Stimulated activated CD4-positive, alpha-beta T cell treated with anti-CD3 and anti-CD28 coated beads, Interleukin-2, amount 100 ng/mL, for 4 hours (primary cell): ENCODE results near the gene AMN.

ENCODE experiments used
- DNase-seq: peaks from one replicate; pipeline ENCODE4 v3.0.0-alpha.2; 2020; ENCODE audit warnings: low read depth

Gene AMN

DNA sequence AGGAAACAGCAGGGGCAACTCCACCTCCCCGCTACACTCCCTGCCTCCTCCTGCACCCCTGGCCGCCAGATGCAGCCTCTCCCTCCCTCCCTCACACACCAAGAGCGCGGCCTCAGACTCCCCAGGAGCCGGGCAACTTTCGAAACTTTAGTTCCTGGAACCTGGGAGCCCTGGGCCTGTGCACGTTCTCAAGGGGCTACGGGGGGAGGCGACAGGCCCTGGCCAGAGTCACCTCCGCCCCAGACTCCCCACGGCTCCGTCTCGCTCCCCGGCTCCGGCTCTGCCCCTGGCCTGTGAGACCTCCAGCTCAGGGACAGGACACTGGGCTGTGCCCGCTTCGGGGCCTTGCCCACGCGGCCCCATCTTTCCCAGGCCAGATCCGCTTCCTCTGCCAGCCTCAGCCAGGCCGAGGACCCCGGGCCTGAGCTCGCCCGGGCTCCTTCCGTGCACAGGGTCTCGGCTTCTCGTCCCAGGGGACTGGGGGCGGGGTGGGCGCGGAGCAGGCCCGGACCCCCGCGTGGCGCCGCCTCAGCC is 5.5 kb downstream of the AMN start:
- DNase-seq: no peak

DNA sequence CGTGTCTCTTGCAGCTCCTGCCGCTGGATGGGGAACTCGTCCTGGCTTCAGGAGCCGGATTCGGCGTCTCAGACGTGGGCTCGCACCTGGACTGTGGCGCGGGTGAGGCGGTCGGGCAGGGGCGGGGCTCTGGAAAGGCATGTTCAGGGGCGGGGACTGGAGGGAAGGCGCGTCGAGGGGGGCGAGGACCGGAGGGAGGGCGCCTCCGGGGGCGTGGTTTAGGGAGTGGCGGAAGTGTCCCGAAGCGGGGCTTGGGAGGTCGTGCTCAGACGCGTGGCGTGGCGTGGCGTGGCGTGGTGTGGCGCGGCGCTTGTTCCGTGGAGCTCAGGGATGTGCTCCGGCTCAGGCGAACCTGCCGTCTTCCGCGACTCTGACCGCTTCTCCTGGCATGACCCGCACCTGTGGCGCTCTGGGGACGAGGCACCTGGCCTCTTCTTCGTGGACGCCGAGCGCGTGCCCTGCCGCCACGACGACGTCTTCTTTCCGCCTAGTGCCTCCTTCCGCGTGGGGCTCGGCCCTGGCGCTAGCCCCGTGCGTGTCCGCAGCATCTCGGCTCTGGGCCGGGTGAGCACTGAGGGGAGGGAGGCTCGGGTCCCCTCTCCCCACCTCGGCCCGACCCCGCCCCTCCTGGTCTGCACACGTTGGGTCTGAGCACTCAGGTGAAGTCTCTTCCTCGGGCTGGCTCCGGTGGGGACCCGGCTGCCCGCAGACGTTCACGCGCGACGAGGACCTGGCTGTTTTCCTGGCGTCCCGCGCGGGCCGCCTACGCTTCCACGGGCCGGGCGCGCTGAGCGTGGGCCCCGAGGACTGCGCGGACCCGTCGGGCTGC is 6.2 kb downstream of the AMN start:
- peak; percentile 78 for DNase-seq

DNA sequence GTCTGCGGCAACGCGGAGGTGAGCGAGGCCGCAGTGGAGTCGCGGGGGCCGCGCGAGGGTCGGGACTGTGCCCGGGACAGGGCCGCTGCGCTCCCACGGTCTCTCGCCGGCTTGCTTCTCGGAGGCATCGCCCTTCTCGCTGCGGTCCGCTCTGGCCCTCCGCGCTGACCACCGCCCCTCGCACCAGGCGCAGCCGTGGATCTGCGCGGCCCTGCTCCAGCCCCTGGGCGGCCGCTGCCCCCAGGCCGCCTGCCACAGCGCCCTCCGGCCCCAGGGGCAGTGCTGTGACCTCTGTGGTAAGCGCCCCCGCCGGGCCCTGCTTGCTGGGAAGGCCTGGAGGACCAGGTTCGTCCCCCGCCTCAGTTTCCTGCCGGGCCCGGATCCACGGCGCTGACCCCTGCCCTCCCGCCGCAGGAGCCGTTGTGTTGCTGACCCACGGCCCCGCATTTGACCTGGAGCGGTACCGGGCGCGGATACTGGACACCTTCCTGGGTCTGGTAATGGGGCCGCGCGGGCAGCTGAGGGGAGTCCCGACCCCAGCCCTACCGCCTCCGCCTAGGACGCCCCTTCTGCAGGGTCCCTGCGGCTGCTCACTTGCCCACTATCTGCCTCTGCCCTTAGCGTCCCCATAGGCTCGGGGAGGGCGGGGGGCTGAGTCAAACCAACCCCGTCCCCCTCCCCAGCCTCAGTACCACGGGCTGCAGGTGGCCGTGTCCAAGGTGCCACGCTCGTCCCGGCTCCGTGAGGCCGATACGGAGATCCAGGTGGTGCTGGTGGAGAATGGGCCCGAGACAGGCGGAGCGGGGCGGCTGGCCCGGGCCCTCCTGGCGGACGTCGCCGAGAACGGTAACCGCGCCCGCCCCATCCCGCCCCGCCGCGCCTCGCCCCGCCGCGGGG is 7.0 kb downstream of the AMN start:
- no peak for DNase-seq

DNA sequence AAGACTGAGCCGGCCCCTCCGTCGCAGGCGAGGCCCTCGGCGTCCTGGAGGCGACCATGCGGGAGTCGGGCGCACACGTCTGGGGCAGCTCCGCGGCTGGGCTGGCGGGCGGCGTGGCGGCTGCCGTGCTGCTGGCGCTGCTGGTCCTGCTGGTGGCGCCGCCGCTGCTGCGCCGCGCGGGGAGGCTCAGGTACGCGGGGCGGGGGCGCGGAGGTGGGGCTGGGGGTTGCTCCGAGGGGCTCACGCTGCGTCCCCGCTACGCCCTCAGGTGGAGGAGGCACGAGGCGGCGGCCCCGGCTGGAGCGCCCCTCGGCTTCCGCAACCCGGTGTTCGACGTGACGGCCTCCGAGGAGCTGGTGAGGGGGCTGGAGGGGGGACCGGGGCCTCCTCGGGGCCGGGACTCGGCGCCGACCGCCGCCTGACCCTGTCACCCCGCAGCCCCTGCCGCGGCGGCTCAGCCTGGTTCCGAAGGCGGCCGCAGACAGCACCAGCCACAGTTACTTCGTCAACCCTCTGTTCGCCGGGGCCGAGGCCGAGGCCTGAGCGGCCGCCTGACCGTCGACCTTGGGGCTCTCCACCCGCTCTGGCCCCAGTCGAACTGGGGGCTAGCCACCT is 7.8 kb downstream of the AMN start:
- no peak for DNase-seq

DNA sequence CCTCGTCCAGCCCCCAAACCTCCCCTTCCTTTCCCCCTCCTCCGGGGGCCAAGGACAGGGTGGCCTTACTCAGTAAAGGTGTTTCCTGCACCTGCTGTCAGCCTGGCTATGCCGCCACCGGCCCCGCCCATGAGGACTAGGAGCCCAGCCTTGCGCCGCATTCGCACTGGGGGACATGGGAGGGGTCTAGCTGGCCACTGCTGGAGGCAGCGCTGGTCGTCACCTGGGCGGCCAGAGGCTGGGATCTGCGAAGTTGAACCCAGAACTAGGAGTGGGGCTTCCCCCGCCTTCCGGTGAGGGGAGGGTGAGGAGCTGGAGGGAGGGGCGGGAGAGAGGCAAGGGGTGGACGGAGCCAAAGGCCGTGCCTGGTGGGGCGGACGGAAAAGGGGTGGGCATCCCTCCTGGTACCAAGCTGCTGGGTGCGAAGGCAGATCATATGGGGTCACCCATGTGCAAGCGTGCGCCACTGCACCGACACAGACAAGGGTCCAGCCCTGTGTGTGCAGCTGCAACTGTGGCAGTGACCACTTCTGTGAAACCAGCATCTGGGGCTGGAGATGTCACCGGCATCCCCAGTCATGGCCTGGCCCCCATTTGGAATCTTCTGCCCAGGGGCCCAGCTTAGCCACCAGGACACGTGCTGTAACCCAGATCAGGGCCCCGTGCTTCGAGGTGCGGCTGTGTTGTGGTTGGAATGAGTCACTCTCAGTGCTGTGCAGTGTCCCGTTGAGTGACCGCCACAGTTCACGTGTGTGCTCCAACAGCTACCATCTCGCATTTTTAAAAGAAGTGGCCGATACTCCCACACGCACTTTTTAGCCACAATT is 8.5 kb downstream of the AMN start:
- DNase-seq: no peak

DNA sequence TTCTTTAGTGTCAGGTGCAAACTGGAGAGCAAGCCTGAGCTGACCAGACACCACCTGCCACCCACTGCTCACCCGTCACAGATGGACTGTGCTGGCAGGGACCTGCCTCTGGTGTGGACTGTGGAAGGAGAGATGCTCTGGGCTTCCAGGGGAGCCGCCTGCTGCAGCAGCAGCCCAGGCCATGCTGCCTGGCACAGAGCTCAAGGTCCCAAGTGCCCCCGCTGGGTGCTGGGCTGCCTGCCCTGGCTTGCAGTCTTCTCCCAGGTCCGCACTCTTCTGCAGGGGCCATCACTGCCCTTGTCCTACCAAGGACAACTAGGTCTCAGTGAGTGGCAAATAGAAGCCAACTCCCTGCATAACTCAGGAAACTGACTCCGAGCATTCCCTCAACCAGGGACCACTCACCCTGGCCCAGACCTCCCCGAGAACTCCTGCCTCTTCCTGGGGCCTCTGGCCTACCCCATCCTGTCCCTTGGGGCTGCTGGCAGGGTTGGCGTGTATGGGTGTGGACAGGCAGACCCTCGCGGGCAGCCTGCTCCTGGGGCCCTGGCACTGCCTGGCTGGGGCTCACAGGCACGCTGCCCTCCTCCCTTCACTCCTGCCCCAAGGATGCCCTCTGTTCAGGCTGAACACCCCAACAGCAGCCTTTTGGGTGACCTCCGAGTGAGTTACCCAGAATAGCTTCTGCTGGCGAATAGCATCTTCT is 9.3 kb downstream of the AMN start:
- DNase-seq: no peak

DNA sequence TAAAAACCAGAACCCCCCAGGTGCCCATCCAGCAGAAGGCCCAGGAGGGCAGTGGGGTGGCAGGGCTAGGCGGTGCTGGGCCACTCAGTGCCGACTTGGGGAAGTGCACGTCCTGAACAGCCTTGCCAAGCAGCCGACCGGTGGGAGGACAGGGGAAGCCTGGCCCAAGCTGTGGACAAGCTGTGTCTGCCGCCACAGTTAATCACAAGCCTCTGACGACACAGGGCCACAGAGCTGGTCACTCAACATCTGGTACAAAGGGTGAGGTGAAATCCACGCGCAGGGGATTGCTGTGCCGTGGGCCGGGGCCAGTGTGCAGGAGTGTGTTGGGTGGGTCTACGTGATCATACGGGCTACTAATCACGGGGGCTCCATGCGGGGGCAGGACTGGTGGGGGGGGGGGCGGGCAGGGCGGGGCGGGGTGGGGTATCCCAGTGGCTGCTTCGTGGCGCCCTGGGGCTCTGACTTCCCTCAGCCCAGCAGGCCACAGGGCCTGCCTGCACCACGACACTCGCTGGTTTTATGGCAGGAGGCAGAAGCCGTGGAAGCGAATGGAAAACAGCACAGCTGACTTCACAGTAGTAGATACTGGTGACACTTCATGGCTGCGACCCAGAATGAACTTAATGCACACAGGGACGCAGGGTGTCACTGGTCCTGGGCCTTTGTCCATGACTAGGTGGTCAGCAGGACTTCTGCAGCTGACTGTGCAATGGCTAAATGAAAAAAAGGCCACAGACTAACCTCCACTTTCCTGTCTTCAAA is 10.2 kb downstream of the AMN start:
- no peak for DNase-seq

DNA sequence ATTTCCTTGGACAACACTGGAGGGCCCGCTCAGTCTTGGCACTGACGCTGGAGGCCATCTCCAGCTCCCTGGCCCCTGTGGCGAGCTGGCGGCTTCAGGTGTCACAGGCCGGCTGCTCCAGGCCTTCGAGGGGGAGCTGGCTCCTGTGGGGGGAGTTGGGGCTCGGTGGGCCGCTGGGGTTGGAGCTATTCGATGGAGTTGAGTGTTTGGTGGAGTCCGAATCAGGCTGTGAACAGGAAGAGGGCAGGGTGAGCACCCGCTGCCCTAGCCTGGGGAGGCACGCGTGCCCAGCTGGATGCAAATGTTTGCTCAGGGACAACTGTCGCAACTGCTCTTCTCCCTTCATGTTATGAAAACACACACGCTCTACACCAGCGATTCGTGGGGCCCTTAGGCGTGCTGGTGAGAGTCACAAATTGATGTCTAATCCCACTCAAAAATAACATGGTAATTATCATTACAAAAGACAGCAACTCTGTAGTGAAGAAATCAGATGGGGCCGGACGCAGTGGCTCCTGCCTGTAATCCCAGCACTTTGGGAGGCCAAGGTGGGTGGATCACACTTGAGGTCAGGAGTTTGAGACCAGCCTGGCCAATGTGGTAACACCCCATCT is 11.3 kb downstream of the AMN start:
- no peak for DNase-seq

DNA sequence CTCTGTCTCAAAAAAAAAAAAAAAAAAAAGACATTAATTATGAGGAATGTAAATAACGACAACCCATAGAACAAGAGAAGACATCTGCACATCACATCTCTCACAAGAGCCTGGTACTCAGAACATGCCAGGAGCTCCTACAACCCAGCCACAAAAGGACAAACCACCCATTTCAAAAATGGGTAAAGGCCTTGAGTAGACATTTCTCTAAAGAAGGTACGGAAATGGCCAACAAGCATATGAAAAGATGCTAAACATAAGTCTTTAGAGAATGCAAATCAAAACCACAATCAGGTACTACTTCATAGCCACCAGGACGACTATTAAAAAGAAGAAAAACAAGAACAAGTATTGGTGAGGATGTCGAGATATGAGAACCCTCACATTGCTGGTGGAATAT is 13.3 kb downstream of the AMN start:
- no peak for DNase-seq

DNA sequence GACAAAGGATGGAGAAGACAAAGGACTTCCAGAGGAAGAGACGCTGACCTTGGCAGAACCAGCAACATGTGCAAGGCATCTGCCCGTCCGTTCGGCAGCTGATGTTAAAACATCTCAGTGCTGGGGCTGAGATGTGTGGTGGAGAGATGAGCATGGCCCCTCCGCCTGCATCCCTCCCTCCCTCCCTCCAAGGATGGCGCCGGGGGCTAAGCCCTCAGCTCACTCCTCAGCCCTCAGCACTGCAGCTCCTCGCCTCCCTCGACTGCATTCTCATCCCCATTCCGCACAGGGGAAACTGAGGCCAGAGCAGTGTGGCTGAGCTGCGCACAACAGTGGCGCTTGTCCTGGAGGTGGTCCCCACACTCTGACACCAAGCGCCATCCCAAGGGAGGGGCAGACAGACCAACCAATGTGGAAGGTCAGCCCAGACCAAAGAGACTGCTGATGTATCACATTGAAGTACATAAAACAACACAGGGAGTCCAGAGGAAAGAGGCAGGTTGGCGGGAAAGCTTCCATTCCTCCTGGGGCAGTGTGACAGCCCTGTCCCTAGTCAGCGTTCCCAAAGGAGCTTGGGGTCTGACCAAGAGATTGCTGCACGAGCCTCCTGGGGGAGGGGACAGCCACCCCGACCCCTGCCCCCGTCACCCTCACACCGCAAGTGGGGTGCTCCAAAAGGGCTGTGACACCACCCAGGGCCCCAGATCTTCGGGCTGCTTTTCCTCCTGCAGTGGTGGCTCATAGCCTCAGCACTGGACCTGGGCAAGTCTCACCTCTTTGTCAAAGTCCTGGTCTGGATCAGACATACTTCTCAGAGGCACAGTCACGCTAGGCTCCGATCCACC is 15.1 kb downstream of the AMN start:
- DNase-seq: no peak

DNA sequence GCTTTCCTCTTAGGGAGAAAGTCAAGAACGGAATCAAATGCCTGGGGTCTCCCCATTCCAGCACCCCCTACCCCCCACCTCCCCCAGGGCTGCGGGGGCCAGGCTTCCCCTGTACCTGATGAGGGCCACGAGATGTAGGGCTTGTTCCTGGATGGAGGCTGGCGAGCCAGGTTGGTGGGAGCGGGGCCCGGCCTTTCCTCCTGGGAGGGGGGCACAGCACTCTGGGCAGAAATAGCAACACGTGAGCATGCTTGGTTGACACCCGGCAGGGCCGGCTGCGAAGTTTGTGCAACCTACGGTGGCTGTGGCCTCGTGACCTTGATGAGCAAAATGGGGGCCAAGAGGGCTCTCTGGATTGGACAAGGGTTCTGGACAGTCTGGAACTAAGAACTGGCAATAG is 15.7 kb downstream of the AMN start:
- no peak for DNase-seq

DNA sequence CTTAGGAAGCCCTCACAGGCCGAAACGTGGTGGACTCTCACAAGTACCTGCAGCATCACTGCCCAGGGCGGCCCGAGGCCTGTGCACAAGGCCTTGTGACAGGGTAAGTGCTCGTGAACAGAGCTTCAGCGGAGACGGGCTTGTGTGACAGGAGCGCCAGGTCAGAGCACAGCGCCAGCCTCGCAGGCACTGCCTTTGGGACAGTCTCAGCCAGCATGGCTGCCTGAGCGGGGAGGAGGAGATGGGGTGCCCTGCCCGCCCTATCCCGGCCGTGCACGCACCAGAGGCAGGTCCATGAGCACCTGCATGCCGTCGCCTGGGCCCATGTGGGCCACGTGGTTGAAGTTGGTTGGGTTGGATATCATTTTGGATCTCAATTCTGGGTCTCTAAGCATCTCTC is 16.9 kb downstream of the AMN start:
- no peak for DNase-seq

DNA sequence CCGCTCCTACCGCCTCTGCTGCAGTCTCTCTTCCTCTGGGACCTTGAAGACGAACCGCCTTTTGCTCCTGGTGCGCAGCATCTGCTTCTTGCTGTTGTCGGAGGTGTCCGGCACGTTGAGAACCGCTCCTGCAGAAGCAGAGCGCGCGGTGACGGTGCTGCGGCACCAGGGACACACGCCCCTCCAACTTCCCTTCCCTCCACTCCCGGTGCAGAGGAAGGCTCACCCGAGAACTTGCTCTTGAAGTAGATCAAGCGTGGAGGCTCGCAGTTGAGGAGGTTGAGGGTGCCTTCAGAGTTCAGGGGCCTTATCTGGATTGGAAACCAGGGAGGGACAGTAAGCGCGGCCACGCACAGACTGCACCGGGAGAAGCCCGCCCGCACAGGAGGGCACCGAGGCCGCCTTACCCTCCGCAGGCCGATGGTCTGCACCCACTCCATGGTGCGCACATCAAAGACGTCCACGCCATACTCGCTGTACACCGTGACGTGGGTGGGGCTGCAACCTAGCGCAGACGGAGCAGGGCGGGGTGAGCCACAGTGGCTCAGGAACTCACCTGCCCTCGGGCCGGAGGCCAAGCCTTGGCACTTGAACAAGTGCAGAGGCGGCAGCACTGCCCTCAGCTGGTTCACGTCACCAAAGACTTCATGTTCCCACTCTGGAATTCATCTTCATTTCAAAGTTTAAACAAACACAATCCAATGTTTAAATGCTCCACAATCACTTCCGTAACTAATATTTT is 17.5 kb downstream of the AMN start:
- no peak for DNase-seq

DNA sequence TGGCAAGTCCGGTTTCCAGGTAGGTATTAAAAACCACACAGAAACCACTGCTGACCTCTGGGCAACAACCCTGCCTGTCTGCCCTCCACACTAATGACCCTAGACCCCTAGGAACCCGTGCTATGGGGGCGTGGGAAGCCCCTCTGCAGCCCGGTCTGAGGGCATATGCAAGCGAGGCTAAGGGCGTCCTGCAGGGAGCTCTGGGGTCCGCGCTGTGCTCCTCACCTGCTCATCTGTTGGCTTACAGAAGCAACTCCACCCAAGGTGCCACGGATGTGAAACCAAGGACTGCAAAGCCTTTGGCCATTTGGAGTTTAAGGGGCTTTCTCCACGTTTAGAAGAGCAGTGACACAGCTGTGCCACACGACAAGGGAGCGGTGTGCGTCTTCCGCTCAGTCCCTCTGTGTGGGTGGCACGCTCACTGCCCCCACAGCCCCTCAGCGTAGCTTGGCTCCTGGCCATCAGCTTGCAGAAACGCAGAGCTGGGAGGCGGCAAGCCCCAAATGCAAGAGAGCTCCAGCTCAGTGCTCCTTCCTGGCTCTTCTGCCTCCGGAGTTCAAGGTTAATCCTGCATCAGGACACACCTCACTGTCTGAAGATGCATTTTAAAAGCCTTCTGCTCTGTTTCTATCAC is 18.4 kb downstream of the AMN start:
- no peak for DNase-seq

DNA sequence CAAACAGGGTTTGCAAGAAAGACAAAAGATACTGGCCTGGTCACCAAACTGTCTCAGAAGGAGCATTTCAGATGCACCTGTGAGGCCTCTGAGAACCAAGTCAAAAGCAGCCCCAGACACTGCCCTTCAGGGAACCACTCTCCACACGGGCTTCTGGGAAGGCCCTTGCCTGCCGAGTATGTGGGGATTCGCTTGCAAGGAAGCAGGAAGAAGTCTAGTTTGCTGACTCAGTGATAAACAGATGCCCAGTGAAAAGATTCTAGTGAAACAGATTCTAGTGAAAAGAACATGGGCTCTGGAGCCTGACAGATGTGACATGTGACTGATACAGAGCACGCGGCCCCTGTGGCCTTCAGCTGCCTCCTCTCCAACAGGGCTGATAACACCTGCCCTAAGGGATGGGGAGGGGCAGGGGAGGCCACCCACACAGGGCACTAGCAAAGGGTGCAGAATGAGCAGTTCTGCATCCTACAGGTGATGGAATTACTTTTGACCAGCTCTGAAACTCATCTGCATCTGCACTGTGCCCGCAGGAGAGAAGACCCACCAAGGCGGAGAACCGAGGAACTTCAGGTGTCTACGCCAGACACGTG is 19.1 kb downstream of the AMN start:
- DNase-seq: no peak

DNA sequence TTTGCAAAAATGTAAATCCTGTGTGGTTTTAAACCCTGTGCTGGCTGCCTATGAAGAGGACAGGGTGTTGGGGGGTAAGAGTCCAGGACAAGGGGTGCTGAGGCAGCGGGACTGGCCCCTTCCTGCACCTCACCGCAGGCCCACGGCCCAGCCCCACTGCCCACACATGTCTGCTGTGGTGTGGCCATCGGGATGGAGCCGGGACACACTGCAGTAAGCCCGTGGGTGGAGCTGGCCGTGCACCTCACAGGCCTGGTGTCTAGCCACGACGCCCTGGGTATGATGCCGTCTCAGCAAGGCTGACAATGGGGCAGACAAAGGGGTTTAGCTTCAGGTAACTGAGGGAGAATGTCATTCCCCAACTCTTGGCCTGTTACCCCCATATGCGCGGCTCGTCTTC is 19.6 kb downstream of the AMN start:
- DNase-seq: no peak

DNA sequence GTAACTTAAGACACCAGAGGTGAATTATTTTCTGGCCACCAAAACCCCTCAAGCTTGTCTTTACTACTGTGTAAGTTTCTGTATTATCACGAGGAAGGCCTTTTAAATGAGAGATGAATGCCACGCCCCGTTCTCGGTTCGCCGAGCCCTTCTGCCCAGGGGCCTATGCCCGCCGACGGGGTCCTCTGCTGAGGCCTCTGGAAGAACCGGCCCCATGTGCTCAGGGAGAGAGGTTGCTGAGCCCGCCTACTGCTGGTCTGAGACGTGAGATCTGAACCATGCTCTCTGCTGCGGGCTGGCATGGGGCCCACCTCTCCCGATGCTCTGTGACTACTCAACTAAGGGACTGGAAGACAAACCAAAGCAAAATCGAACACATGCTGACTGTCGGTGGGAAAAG is 21.0 kb downstream of the AMN start:
- no peak for DNase-seq
